ENCODE measurements around the gene HUS1. TPM values are rescaled to one million over a fixed set of nuclear protein-coding genes. Genes with fewer than 3 reads are reported as not detected.
A peak's percentile ranks its signal among the peaks of the same experiment; 100 is the strongest.
"Not testable (repeated sequence)": the region's sequence is repeated elsewhere in the genome, so short reads cannot be mapped to it uniquely, and the experiment has no call there.

Gene HUS1
- 23.8 TPM for total RNA-seq
- long read RNA-seq, partial matches to known transcripts = 0 of 34 reads
- long read RNA-seq, other reads (novel, unspliced or antisense) = 30 of 34 reads

DNA sequence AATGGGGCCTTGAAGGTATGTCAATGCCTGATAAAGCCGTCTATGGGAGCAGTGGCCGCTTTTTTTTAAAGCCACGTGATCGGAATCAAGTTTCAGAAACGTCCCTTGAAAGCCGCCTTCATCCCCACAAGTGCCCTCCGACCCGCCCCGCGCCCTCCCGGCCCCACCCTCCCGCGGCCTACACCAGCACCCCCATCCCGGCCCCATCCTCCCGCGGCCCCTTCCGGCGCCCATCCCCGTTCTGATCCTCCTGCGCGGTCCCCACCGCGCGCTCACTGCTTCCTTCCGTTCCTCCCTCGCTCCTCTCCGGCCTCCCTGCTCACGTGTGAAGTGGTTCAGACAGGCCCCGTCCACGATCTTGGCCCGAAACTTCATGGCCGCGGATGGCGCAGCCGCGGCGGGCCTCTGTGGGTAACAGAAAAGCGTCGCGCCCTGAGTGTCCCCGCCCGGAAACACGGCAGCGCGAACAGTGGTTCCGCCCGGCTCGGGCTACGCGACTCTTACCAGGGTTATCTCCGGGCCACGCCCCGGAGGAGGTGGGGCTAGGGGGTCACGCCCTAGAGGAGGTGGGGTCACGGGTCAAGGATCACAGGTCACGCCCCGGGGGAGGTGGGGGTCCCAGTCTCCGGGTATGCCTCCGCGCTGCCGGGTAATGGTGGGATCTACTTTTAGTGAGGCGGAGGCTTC is at the start of gene HUS1:
HUS1 (minus strand) TSS at position 471 of the 687 bp plus-strand sequence; CDS start at position 375, 96 bp downstream.
- peak; percentile 99 for ATAC-seq (ENCODE audit: poor library complexity)
- intact Hi-C loops (cut with DNase I) = no loop called here
- DNase-seq = peak; percentile 96

GRCh38 chr7:48028938-48029337 is 49.5 kb upstream of the HUS1 start, which contains the start of gene SUN3:
Gene SUN3 (minus strand): TSS chr7:48029107. CDS start chr7:48028938, 169 bp downstream.
- ATAC-seq (ENCODE audit: poor library complexity) (no peak), DNase-seq (no peak)
- intact Hi-C loops (cut with DNase I) = no loop called here

GRCh38 chr7:48025624-48026023 is 46.2 kb upstream of the HUS1 start:
- intact Hi-C loops (cut with DNase I) = no loop called here
- no peak for DNase-seq
- no peak for ATAC-seq (ENCODE audit: poor library complexity)

GRCh38 chr7:48017674-48018073 is 38.3 kb upstream of the HUS1 start:
- DNase-seq (no peak), ATAC-seq (ENCODE audit: poor library complexity) (no peak)
- intact Hi-C loops (cut with DNase I) = no loop called here

- intact Hi-C loops (cut with DNase I) = no loop called here
- ATAC-seq (ENCODE audit: poor library complexity) = no peak
Observed at GRCh38 chr7:48016641-48017040, 37.2 kb upstream of the HUS1 start.

GRCh38 chr7:48011951-48012350 is 32.5 kb upstream of the HUS1 start:
- intact Hi-C loops (cut with DNase I) = no loop called here
- DNase-seq = no peak
- ATAC-seq (ENCODE audit: poor library complexity) = no peak

More at GRCh38 chr7:48016641-48017040, 37.2 kb upstream of the HUS1 start:
- DNase-seq = no peak

DNA sequence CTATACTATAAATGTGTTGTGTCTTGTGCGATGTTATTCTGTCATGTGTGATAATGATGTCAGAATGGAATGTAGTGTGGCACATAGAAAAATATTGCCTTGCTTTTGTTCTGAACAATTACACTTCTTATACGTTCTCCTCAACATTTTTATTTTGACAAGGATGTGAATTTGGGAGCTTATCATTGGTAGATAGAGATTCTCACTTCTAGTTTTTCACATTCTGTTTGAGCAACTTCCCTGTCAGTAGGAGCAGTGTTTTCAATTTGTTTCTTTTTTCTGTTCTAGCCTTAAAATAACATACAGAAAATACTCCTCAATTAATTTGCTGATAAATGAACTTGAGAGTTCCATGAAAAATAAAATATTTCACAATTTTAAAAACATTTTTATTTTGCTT is 31.9 kb upstream of the HUS1 start:
- ATAC-seq (ENCODE audit: poor library complexity) = no peak
- no peak for DNase-seq
- intact Hi-C loops (cut with DNase I) = no loop called here

- intact Hi-C loops (cut with DNase I) = no loop called here
- ATAC-seq (ENCODE audit: poor library complexity) (no peak), DNase-seq (no peak)
Observed at GRCh38 chr7:48009954-48010353, 30.5 kb upstream of the HUS1 start.

DNA sequence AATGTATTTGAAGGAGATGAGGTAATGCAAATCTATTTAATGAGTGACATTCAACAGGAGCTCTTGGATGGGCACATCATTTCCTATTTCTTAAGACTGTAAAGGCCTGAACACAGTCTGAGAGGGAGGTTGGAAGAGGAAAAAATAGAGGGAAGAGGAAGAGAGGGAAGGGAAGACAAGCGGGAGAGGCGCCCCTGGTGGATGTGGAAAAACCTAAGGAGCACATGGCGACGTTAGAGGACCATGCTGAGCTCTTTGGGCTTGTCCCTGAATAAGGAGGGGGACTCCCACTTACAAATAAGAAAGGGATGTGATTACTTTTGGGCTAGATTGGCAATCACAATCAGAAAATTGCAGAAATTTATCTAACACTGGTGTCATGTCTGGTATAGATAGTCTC is 29.8 kb upstream of the HUS1 start:
- intact Hi-C loops (cut with DNase I) = no loop called here
- ATAC-seq (ENCODE audit: poor library complexity) (no peak), DNase-seq (no peak)

GRCh38 chr7:48006866-48007265 is 27.5 kb upstream of the HUS1 start:
- intact Hi-C loops (cut with DNase I) = no loop called here
- ATAC-seq (ENCODE audit: poor library complexity) = no peak
- no peak for DNase-seq

DNA sequence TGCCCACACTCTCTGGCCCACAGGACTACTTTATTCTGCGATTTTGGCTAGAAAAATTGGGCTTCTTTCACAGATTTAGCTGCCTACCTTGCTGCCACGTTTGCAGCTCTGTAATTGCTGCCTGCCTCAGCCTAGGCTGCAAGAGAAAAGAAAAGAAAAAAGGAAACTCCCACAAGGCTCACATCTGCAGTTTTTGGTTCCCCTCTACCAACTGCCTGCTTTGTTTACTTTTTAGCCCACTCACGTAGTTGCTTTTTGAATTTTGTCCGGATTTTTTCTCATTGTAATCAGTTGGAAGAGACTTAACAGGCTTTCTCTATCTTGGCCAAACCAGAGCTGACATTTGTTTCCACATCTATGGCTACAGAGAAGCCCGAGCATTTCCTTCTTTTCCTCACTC is 25.2 kb upstream of the HUS1 start:
- DNase-seq = no peak
- intact Hi-C loops (cut with DNase I) = no loop called here
- ATAC-seq (ENCODE audit: poor library complexity) = no peak

- ATAC-seq (ENCODE audit: poor library complexity) (no peak), DNase-seq (no peak)
- intact Hi-C loops (cut with DNase I) = no loop called here
Observed at GRCh38 chr7:48004032-48004431, 24.6 kb upstream of the HUS1 start.

DNA sequence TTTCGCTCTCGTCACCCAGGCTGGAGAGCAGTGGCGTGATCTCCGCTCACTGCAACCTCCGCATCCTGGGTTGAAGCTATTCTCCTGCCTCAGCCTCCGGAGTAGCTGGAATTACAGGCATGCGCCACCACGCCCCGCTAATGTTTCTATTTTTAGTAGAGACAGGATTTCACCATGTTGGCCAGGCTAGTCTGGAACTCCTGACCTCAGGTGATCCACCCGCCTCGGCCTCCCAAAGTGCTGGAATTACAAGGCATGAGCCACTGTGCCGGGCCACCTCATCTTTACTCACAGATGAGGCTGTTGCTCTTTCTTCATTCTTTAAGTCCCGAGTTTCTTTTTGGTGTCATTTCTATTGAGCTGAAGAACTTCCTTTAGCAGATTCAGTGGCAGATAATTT is 20.7 kb upstream of the HUS1 start:
- DNase-seq = not testable (repeated sequence)

GRCh38 chr7:47999413-47999812 is 20.0 kb upstream of the HUS1 start:
- DNase-seq (no peak), ATAC-seq (ENCODE audit: poor library complexity) (no peak)
- intact Hi-C loops (cut with DNase I) = no loop called here

More for the DNA sequence above, 20.7 kb upstream of the HUS1 start:
- ATAC-seq (ENCODE audit: poor library complexity); intact Hi-C loops (cut with DNase I): not testable (repeated sequence)

GRCh38 chr7:47992446-47992845 is 13.0 kb upstream of the HUS1 start:
- DNase-seq (no peak), ATAC-seq (ENCODE audit: poor library complexity) (no peak)
- intact Hi-C loops (cut with DNase I) = loop anchor here (5.0 kb wide), 1 partner anchor 115 kb away; no protein-coding TSS in a partner anchor

DNA sequence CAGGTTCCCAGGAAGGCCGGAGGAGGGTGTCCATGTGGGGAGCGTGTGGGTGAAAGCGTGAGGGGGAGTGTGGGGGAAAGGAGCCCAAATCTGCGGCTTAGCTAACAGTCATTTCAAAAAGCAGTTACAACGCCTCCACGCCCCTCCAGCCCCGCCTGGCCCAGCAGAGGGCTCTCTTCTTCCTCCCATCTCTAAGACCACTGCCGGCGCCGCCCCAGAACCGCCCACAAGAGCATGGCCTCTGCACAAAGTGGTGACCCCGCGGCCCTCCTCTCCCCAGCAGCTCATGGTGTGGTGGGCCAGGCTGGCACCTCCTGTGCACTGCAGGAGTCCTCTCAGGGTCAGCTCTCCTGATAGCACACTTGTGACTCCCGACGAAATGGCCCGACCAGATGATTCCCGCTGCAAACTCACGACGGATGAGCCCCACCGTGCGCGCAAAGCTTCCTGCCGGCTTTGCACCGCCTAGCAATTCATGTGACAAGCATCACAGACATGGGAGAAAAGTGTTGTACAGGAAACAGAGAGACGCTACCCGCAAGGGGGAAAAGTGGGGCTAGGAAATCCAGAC is 12.4 kb upstream of the HUS1 start:
- DNase-seq (peak; percentile 94), ATAC-seq (ENCODE audit: poor library complexity) (peak; percentile 100)
- intact Hi-C loops (cut with DNase I) = loop anchor here (5.0 kb wide), 1 partner anchor 115 kb away; no protein-coding TSS in a partner anchor

DNA sequence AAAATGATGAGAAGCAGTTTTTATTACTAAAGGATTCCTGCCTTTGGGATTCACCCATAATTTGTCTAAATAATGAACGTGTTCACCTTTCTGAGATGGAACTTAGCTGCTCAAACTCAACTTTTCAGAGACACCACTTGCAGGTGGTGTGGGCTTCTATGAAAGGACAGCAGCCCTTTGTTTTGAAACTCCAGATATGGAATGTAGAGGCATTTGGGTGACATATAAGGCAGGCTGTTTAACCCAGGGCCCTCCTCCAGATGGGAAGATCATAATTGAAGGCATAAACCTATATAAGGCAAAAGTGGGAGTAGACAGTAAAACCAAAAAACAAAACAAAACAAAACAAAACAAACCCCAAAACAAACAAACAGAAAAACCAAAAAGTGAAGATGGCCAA is 11.9 kb upstream of the HUS1 start:
- intact Hi-C loops (cut with DNase I) = loop anchor here (5.0 kb wide), 1 partner anchor 116 kb away; no protein-coding TSS in a partner anchor
- DNase-seq (no peak), ATAC-seq (ENCODE audit: poor library complexity) (no peak)

- intact Hi-C loops (cut with DNase I) = loop anchor here (5.0 kb wide), 1 partner anchor 117 kb away; no protein-coding TSS in a partner anchor
- no peak for ATAC-seq (ENCODE audit: poor library complexity)
Observed at GRCh38 chr7:47990592-47990991, 11.2 kb upstream of the HUS1 start.

DNA sequence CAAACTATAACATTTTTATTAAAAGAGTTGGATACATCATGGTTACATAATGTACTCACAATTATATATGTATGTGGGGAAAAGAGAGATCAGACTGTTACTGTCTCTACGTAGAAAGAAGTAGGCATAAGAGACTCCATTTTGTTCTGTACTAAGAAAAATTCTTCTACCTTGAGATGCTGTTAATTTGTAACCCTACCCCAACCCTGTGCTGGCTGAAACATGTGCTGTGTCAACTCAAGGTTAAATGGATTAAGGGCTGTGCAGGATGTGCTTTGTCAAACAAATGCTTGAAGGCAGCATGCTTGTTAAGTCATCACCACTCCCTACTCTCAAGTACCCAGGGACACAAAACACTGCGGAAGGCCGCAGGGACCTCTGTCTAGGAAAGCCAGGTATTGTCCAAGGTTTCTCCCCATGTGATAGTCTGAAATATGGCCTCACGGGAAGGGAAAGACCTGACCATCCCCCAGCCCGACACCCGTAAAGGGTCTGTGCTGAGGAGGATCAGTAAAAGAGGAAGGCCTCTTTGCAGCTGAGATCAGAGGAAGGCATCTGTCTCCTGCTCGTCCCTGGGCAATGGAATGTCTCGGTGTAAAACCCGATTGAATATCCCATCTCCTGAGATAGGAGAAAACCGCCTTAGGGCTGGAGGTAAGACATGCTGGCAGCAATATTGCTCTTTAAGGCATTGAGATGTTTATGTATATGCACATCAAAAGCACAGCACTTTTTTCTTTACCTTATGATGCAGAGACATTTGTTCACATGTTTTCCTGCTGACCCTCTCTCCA is 10.4 kb upstream of the HUS1 start:
- not testable (repeated sequence) for DNase-seq; ATAC-seq (ENCODE audit: poor library complexity)
- intact Hi-C loops (cut with DNase I) = loop anchor here (5.0 kb wide), 1 partner anchor 117 kb away; no protein-coding TSS in a partner anchor

More at GRCh38 chr7:47990592-47990991, 11.2 kb upstream of the HUS1 start:
- DNase-seq = no peak

Measured in Right ventricle myocardium superior (tissue), 1 donor.